ENCODE data around the gene ILF2.

DNA sequence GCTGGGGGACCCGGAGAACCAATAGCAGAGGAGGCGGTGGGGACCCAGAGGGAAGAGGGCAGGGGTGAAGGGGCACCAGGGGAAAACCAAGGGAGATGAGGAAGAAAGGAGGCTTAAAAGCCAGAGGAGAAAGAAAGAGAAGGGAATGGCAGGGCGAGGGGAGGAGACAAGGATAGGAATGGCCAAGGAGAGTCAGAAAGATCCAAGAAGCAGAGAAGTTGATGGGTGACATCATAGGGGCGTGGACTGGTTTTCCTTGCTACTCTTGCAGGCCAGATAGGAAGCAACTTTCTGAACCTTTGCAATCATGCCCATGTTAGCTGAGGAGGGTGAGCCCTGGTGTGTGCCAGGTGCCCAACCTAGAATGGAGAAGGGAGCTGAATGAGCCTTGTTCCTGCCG lies 13.1 kb upstream of the ILF2 start:
- TF ChIP-seq, protein P1, sequence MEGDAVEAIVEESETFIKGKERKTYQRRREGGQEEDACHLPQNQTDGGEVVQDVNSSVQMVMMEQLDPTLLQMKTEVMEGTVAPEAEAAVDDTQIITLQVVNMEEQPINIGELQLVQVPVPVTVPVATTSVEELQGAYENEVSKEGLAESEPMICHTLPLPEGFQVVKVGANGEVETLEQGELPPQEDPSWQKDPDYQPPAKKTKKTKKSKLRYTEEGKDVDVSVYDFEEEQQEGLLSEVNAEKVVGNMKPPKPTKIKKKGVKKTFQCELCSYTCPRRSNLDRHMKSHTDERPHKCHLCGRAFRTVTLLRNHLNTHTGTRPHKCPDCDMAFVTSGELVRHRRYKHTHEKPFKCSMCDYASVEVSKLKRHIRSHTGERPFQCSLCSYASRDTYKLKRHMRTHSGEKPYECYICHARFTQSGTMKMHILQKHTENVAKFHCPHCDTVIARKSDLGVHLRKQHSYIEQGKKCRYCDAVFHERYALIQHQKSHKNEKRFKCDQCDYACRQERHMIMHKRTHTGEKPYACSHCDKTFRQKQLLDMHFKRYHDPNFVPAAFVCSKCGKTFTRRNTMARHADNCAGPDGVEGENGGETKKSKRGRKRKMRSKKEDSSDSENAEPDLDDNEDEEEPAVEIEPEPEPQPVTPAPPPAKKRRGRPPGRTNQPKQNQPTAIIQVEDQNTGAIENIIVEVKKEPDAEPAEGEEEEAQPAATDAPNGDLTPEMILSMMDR (IDR thresholded peaks at IDR 0.05): no peak
- no peak for TF ChIP-seq POLR2A (IDR thresholded peaks at IDR 0.05)
